Effector memory CD4-positive, alpha-beta T cell (primary cell): ENCODE results near the gene CFAP299.
"Not testable (repeated sequence)": the region's sequence is repeated elsewhere in the genome, so short reads cannot be mapped to it uniquely, and the experiment has no call there.

Experiments used
- DNase-seq, 3 donors: peaks; one replicate each; pipeline ENCODE4 v3.0.0-alpha.2; 2020
- H3K27ac ChIP-seq: 2 replicates; pipeline ENCODE4 v1.7.0; 2013; ENCODE audit warnings: mild to moderate bottlenecking, low read length, moderate library complexity; ENCODE audit not compliant: insufficient read depth, poor library complexity, severe bottlenecking
- H3K27me3 ChIP-seq: replicated peaks from 2 replicates; pipeline ENCODE4 v1.7.0; 2013; ENCODE audit warnings: mild to moderate bottlenecking, low read length; ENCODE audit not compliant: insufficient read depth, control insufficient read depth, poor library complexity, severe bottlenecking
- H3K36me3 ChIP-seq: 2 replicates; pipeline ENCODE4 v1.7.0; 2013; ENCODE audit warnings: mild to moderate bottlenecking, low read length, moderate library complexity; ENCODE audit not compliant: control insufficient read depth, insufficient read depth
- H3K4me1 ChIP-seq: 2 replicates; pipeline ENCODE4 v1.7.0; 2013; ENCODE audit warnings: low read length, mild to moderate bottlenecking; ENCODE audit not compliant: control insufficient read depth, insufficient read depth, poor library complexity, severe bottlenecking
- H3K4me3 ChIP-seq: 2 replicates; pipeline ENCODE4 v1.7.0; 2013; ENCODE audit warnings: low read length, low read depth, mild to moderate bottlenecking; ENCODE audit not compliant: insufficient read depth, poor library complexity, severe bottlenecking
- H3K9me3 ChIP-seq: 2 replicates; pipeline ENCODE4 v1.7.0; 2013; ENCODE audit warnings: mild to moderate bottlenecking, low read length, moderate library complexity; ENCODE audit not compliant: control insufficient read depth

The CFAP299 gene

DNA sequence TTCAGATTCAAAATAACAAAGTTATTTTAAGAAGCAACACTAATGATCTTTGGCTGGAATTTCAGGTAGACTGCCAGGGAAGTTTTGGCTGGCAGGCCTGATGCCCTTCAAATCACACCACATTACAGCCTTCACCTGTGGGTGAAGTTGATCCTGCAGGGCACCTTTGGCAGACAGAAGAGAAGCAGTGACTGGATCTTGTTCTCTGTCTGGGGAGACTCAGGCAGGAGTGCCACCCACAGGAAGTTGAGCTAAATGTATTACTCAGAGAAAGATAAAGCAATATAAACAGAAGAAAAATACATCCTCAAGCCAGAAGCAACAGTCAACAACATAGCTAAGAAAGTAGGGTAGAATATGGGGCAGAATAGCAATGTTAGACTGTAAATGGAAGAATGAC lies 12.8 kb upstream of the CFAP299 start:
- H3K9me3 ChIP-seq: no peaks in the 10 kb centered on the region
- no peaks in the 10 kb centered on the region for H3K4me1 ChIP-seq
- no peaks in the 10 kb centered on the region for H3K36me3 ChIP-seq
- no peak for DNase-seq
- H3K4me3 ChIP-seq: no peak overlapping the region
- no peaks in the 10 kb centered on the region for H3K27me3 ChIP-seq
- no peak overlapping the region for H3K27ac ChIP-seq

DNA sequence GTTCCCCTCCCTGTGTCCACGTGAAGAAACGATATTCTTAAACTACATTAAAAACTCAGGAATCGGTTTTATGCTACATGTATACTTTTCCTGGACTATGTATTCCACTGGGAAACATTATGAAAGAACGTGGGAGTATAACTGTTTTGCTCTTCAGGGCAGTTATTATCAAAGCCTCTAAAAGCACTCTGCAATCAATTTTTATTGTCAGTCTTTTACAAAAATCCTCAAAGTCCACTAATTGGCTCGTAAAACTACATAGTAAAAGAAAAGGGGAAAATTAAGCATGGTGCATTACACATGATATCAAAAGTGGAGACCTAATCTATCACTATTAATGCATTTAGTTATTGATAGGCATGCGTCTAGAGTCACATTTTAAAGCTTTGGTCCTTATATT lies 11.4 kb upstream of the CFAP299 start:
- Histone ChIP-seq H3K36me3 (no peaks in the 10 kb centered on the region), H3K27me3 (no peaks in the 10 kb centered on the region), H3K4me3 (no peak overlapping the region), H3K4me1 (no peaks in the 10 kb centered on the region), H3K27ac (no peak overlapping the region), H3K9me3 (no peaks in the 10 kb centered on the region)
- no peak for DNase-seq

DNA sequence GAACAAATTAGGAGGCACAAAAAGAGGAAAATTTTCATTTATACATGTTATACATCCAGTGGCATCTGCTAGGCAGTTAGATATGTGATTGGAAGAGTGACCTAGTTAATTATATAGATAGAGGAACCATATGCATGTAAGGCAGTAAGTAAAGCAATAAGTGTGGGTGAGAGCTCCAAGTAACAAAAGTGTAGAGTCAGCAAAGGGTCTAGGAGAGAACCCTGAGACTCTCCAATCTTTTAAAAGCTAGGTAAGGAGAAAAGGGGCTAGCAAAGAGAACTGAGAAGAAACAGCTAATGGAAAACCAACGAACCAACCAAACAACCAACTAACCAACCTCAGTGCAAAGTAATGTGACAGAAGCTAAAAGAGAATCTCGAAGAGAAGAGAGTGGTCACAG lies 3.8 kb upstream of the CFAP299 start:
- Histone ChIP-seq H3K36me3 (no peaks in the 10 kb centered on the region), H3K27me3 (peaks cover 8% of the 10 kb centered on the region), H3K9me3 (no peaks in the 10 kb centered on the region), H3K27ac (no peak overlapping the region), H3K4me3 (no peak overlapping the region), H3K4me1 (peaks cover 7% of the 10 kb centered on the region)
- DNase-seq: no peak

DNA sequence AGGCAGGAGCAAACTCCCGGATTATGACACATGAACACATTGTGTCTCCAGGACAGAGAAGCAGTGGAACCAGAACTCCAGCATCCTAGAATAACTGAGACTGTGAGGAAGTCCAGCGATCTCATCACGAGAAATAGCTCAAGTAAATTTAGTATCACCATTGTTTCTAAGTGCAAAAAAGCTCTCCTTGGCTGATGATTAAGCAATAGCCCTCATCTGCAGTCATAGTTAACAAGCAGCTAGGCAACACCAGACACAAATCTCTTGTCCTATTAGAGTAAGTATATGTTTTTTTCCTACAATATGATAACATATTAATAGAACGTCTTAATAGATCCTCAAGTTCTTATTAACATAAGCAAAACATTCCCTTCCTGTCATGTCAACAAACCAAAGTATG lies 2.4 kb upstream of the CFAP299 start:
- no peak overlapping the region for H3K27ac ChIP-seq
- H3K27me3 ChIP-seq: peaks cover 8% of the 10 kb centered on the region
- peaks cover 7% of the 10 kb centered on the region for H3K4me1 ChIP-seq
- DNase-seq: no peak
- H3K36me3 ChIP-seq: no peaks in the 10 kb centered on the region
- no peak overlapping the region for H3K4me3 ChIP-seq
- no peaks in the 10 kb centered on the region for H3K9me3 ChIP-seq

DNA sequence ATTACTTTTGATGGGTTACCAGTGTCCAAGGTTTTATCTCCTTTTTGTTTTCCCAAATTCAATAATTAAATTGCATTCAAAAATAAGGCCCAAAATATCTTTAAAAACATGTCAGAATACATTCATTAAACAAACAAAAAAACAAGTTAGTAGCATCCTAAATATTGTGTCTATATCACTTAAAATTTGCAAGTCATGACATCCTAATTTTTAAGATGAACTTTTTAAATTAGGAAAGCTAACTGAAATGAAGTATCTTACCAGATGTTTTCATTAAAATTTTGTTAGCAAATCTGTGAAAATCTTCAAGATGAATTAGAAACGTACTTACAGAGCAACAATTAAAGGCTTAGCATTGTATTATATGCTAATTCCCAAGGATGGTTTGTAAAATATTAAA lies 962 bp upstream of the CFAP299 start:
- no peak overlapping the region for H3K4me3 ChIP-seq
- no peak overlapping the region for H3K27ac ChIP-seq
- no peaks in the 10 kb centered on the region for H3K36me3 ChIP-seq
- H3K4me1 ChIP-seq: peaks cover 7% of the 10 kb centered on the region
- H3K27me3 ChIP-seq: peaks cover 13% of the 10 kb centered on the region
- no peaks in the 10 kb centered on the region for H3K9me3 ChIP-seq
- no peak for DNase-seq

DNA sequence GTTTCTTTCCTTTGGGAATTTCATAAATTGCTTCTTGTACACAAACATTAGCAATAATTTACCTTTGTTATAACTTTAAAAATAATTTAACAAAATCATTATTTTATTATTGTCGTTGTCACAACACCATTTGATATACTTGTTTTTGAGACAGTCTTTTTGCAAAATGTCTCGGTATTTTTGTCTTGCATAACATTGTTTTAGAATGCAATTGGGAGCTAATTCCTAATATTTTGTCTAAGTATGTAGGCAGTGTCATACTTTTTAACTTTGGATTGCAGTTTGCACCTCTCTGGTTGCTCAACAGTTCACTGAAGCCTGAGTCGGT lies 340 bp upstream of the CFAP299 start:
- Histone ChIP-seq H3K9me3 (no peaks in the 10 kb centered on the region), H3K27ac (no peak overlapping the region), H3K36me3 (no peaks in the 10 kb centered on the region), H3K4me1 (peaks cover 7% of the 10 kb centered on the region), H3K27me3 (peaks cover 13% of the 10 kb centered on the region), H3K4me3 (peak overlapping the region; percentile 47)
- DNase-seq: no peak

DNA sequence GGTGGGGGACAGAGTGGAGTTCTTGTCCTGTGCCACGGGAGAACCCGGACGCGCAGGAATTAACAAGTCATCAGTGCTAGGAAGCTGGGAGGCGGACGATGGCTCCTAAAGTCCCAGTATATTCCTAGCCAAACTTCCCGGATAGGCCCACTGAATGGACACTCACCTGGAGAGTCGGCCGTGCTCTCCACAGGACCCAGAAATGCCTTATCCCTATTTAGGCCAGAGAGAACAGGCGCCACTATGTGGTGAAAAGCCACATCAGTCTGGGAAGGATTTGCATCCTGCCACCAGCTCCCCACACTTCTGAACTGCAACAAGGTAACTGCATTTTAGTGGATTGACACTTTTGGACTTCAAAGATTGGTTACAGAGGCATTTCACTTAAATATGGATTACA lies 1.1 kb downstream of the CFAP299 start:
- Histone ChIP-seq H3K27ac (no peak overlapping the region), H3K27me3 (peaks cover 13% of the 10 kb centered on the region), H3K4me1 (peaks cover 7% of the 10 kb centered on the region), H3K4me3 (no peak overlapping the region), H3K36me3 (no peaks in the 10 kb centered on the region), H3K9me3 (no peaks in the 10 kb centered on the region)
- no peak for DNase-seq

DNA sequence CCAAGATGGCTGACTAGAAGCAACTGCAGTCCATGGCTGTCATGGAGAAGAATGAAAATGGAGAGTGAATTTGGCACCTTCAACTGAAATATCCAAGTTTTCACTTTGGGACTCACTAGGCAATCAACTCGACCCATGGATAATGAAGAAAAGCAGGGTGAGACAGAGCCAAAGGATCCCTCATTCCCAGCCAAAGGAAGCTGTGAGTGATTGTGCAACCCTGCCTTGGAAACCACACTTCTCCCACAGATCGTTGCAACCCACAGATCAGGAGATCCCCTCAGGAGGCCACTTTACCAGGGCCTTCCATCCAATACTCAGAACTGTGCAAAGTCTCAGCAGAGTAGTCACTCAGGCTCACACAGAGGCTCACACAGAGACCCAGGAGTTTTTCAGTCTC lies 4.5 kb downstream of the CFAP299 start:
- H3K9me3 ChIP-seq: no peaks in the 10 kb centered on the region
- peaks cover 7% of the 10 kb centered on the region for H3K4me1 ChIP-seq
- DNase-seq: no peak
- no peaks in the 10 kb centered on the region for H3K36me3 ChIP-seq
- H3K27ac ChIP-seq: no peak overlapping the region
- no peak overlapping the region for H3K4me3 ChIP-seq
- peaks cover 8% of the 10 kb centered on the region for H3K27me3 ChIP-seq

DNA sequence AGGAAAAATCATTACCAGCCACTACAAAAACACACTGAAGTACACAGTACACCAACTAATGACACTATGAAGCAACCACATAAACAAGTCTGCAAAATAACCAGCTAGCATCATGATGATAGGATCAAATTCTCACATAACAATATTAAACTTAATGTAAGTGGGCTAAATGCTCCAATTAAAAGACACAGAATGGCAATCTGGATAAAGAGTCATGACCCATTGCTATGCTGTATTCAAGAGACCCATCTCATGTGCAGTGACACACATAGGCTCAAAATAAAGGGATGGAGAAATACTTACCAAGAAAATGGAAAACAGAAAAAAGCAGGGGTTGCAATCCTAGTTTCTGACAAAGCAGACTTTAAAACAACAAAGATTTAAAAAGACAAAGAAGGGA lies 7.2 kb downstream of the CFAP299 start:
- not testable (repeated sequence) for H3K9me3 ChIP-seq, H3K4me1 ChIP-seq, H3K27me3 ChIP-seq

DNA sequence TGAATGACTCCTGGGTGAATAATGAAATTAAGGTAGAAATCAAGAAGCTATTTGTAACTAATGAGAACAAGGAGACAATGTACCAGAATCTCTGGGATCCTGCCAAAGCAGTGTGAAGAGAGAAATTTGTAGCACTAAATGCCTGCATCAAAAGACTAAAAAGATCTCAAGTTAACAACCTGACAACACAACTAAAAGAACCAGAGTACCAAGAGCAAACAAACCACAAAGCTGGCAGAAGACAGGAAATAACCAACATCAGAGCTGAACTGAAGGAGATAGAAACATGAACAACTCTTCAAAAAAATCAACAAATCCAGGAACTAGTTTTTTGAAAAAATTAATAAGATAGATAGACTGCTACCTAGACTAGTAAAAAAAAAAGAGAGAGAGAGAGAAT lies 8.4 kb downstream of the CFAP299 start:
- Histone ChIP-seq H3K27me3 (no peaks in the 10 kb centered on the region), H3K36me3 (no peaks in the 10 kb centered on the region), H3K4me1 (no peaks in the 10 kb centered on the region), H3K27ac (no peak overlapping the region), H3K9me3 (no peaks in the 10 kb centered on the region), H3K4me3 (no peak overlapping the region)
- no peak for DNase-seq

More for the DNA sequence above, 7.2 kb downstream of the CFAP299 start:
- H3K4me3 ChIP-seq, H3K36me3 ChIP-seq, DNase-seq, H3K27ac ChIP-seq: not testable (repeated sequence)

DNA sequence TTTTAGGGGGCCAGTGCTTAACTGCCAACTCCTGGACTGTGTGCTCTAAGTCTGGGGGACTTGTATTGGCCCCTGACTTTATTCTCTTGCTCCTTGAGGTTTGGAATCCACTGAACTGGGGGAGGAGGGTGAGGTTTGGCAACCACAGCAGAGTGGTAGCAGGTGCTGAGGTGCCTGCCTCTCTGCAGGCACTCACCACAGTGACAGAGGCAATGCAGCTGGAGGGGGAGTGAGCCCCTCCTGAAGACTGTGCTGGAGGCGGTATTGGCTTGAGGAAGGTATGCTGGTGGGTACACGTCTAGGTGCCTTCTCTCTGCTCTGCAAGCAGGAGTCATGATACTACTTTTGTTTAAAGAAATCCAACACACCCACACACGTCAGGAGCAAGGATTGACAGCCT lies 24.6 kb downstream of the CFAP299 start:
- H3K27ac ChIP-seq: no peak overlapping the region
- H3K36me3 ChIP-seq: no peaks in the 10 kb centered on the region
- H3K9me3 ChIP-seq: no peaks in the 10 kb centered on the region
- no peak overlapping the region for H3K4me3 ChIP-seq
- no peak for DNase-seq
- no peaks in the 10 kb centered on the region for H3K4me1 ChIP-seq
- peaks cover 3% of the 10 kb centered on the region for H3K27me3 ChIP-seq
